Breast epithelium (tissue), 4 donors: ENCODE data around the gene IRF5. TPM values are rescaled to one million over a fixed set of nuclear protein-coding genes. Genes with fewer than 3 reads are reported as not detected.
"Not testable (repeated sequence)": the region's sequence is repeated elsewhere in the genome, so short reads cannot be mapped to it uniquely, and the experiment has no call there.

Experiments
- DNase-seq, 2 donors: peaks; one replicate each; pipeline ENCODE4 v3.0.0-alpha.2; 2019; ENCODE audit warnings: low spot score in 2 of 2
- H3K27ac ChIP-seq, 2 donors: fragments of 200-600 bp; sonication (generic) in 1 of 2; one replicate each; pipeline ENCODE4 v1.5.1; 2016 to 2019; ENCODE audit warnings: mild to moderate bottlenecking in 1 of 2
- H3K27me3 ChIP-seq, 2 donors: fragments of 200-600 bp; sonication (generic) in 1 of 2; one replicate each; pipeline versions ENCODE4 v1.5.1 to v1.6.0; 2017 to 2019; ENCODE audit warnings: control low read depth in 1 of 2, mild to moderate bottlenecking in 1 of 2
- H3K36me3 ChIP-seq: fragments of 200-600 bp; one replicate; pipeline ENCODE4 v1.5.1; 2019
- H3K4me1 ChIP-seq, 2 donors: fragments of 200-600 bp; sonication (generic); one replicate each; pipeline ENCODE4 v1.5.1; 2016 to 2019; ENCODE audit warnings: control low read depth in 1 of 2
- H3K4me3 ChIP-seq, 3 donors: fragments of 200-600 bp; sonication (generic); 1 replicate in 2 of 3; 2 replicates in 1 of 3; pipeline ENCODE4 v1.5.1; 2016 to 2019; ENCODE audit warnings: mild to moderate bottlenecking in 3 of 3, moderate library complexity in 2 of 3
- H3K9me3 ChIP-seq, 2 donors: fragments of 200-600 bp; sonication (generic) in 1 of 2; one replicate each; pipeline ENCODE4 v1.5.1; 2016 to 2019; ENCODE audit warnings: control low read depth in 1 of 2
- POLR2A ChIP-seq: fragments of 450-650 bp; IDR thresholded peaks from one replicate; pipeline ENCODE4 v1.6.1; 2016; ENCODE audit warnings: antibody characterized with exemption, mild to moderate bottlenecking, moderate library complexity
- POLR2AphosphoS5 ChIP-seq, 3 donors: sonication (generic); formaldehyde crosslinking; IDR thresholded peaks; one replicate each; pipeline ENCODE4 v1.6.1; 2017; ENCODE audit warnings: antibody characterized with exemption in 3 of 3
- intact Hi-C: fragments of 100-400 bp; cut with DNase I; formaldehyde crosslinking; loops from one replicate; pipeline ENCODE4 v1.15.1; 2023; ENCODE audit warnings: low total_unique reads
- total RNA-seq, 3 donors: library from RNA; depleted of rRNA; stranded (reverse); fragments of >200 nt; gene quantifications; one replicate each; pipeline ENCODE4 v1.1.0, GENCODE V29; 2016
- TF ChIP-seq, protein P1 (sequence below), 3 donors: fragments of 450-650 bp; IDR thresholded peaks; one replicate each; pipeline ENCODE4 v1.5.1; 2016 to 2017; ENCODE audit warnings: antibody characterized with exemption in 3 of 3, mild to moderate bottlenecking in 3 of 3, moderate library complexity in 3 of 3

IRF5 gene
- total RNA-seq, 3 donors from 2014 or later: 4.6 to 19.4 (median 11.1) TPM

DNA sequence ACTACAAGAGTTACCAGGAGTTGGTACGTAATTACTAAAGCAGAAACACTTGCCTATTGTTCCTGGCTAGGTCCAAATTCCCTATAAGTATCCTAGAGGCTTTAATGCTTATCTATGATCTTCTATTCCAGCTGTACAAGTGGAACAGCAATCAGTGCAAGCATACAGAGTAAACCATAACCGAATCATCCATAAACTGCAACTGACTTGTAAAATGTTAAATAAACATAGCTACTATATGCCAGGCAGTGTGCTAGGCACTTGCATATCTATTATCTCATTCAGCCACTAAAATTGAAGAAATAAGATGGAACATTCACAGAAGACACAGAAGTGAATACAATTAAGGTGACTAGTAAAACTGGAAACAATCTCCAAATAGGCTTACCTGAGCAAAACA lies 55.7 kb downstream of the IRF5 start:
- peaks cover 3% of the 10 kb centered on the region for H3K36me3 ChIP-seq
- DNase-seq: no peak
- H3K4me1 ChIP-seq: no peaks in the 10 kb centered on the region
- no peaks in the 10 kb centered on the region for H3K9me3 ChIP-seq
- no peak overlapping the region for H3K27ac ChIP-seq
- intact Hi-C loops: no loop called here
- TF ChIP-seq POLR2A (no peak), POLR2AphosphoS5 (IDR thresholded peaks at IDR 0.05) (no peak)
- TF ChIP-seq, protein P1, sequence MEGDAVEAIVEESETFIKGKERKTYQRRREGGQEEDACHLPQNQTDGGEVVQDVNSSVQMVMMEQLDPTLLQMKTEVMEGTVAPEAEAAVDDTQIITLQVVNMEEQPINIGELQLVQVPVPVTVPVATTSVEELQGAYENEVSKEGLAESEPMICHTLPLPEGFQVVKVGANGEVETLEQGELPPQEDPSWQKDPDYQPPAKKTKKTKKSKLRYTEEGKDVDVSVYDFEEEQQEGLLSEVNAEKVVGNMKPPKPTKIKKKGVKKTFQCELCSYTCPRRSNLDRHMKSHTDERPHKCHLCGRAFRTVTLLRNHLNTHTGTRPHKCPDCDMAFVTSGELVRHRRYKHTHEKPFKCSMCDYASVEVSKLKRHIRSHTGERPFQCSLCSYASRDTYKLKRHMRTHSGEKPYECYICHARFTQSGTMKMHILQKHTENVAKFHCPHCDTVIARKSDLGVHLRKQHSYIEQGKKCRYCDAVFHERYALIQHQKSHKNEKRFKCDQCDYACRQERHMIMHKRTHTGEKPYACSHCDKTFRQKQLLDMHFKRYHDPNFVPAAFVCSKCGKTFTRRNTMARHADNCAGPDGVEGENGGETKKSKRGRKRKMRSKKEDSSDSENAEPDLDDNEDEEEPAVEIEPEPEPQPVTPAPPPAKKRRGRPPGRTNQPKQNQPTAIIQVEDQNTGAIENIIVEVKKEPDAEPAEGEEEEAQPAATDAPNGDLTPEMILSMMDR (IDR thresholded peaks at IDR 0.05): no peak
- no peaks in the 10 kb centered on the region for H3K27me3 ChIP-seq
- no peak overlapping the region for H3K4me3 ChIP-seq

DNA sequence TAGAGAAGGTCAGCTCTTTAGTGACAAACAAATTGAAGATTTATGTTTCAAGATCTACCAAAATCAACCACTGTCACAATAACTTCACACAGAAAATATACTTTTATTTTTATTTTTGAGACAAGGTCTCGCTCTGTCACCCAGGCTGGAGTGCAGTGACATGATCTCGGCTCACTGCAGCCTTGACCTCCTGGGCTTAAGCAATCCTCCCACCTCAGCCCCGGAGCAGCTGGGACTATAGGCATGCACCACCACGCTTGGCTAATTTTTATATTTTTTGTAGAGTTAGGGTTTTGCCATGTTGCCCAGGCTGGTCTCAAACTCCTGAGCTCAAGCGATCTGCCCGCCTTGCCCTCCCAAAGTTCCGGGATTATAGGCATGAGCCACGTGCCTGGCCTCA lies 56.8 kb downstream of the IRF5 start:
- H3K27ac ChIP-seq, intact Hi-C loops, H3K4me1 ChIP-seq, H3K27me3 ChIP-seq, H3K9me3 ChIP-seq, DNase-seq, H3K4me3 ChIP-seq, H3K36me3 ChIP-seq: not testable (repeated sequence)

DNA sequence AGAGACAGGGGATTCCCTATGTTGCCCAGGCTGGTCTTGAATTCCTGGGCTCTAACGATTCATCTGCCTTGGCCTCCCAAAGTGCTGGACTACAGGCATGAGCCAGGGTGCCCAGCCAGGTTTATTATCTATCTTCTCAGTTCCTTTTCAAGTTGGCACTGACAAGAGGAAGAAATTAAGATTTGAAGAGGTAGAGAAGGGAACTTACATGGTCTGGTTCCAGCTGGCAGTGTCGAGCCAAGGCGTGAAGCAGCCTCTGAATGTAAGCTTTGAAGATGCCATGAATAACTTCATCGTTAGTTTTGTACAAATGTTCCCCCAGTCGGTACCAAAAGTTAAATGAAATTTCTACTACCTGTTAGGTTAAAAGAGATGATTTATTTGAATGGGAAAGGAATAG lies 59.5 kb downstream of the IRF5 start:
- Histone ChIP-seq H3K27me3 (no peaks in the 10 kb centered on the region), H3K9me3 (no peaks in the 10 kb centered on the region), H3K27ac (no peak overlapping the region), H3K36me3 (peaks cover 3% of the 10 kb centered on the region), H3K4me1 (no peaks in the 10 kb centered on the region), H3K4me3 (no peak overlapping the region)
- intact Hi-C loops: no loop called here
- DNase-seq: no peak
- TF ChIP-seq, protein P1 (IDR thresholded peaks at IDR 0.05): no peak
- TF ChIP-seq POLR2A (no peak), POLR2AphosphoS5 (IDR thresholded peaks at IDR 0.05) (no peak)

Other genes starting within 250 kb of the IRF5 start
- 100 to 1,000 TPM in 2 of 3 donors, 10 to 100 TPM in 1; 79.3 to 124 (median 104) TPM for gene CALU, start 198.6 kb upstream of the IRF5 start, total RNA-seq
- not detected for gene OPN1SW, start 162.1 kb upstream of the IRF5 start, total RNA-seq
- 1 to 10 TPM; 6.4 to 9.5 (median 9.4) TPM for gene CCDC136, start 146.0 kb upstream of the IRF5 start, total RNA-seq
- 1 to 10 TPM; 5.1 to 7.5 (median 6.0) TPM for gene FLNC, start 107.5 kb upstream of the IRF5 start, total RNA-seq
- 100 to 1,000 TPM; 117 to 174 (median 127) TPM for gene ATP6V1F, start 75.1 kb upstream of the IRF5 start, total RNA-seq
- 1 to 10 TPM in 1 of 3 donors, under 1 TPM in 2; 0.33 to 2.2 (median 0.88) TPM for gene KCP, start 27.2 kb upstream of the IRF5 start, total RNA-seq
- 10 to 100 TPM; 36.4 to 42.7 (median 36.6) TPM for gene TNPO3, start 117.2 kb downstream of the IRF5 start, total RNA-seq
- gene TSPAN33, start 206.8 kb downstream of the IRF5 start, total RNA-seq: 10 to 100 TPM in 1 of 3 donors, 1 to 10 TPM in 2; 3.9 to 11.4 (median 5.4) TPM